Lower leg skin (tissue), 4 donors: ENCODE results near the gene MYO3B. TPM values are rescaled to one million over a fixed set of nuclear protein-coding genes. Genes with fewer than 3 reads are reported as not detected.

Experiments
- DNase-seq, 2 donors: peaks; one replicate each; pipeline ENCODE4 v3.0.0-alpha.2; 2019; ENCODE audit warnings: low spot score in 2 of 2
- H3K4me3 ChIP-seq: fragments of 200-600 bp; sonication (generic); 2 replicates; pipeline ENCODE4 v1.5.1; 2017; ENCODE audit warnings: mild to moderate bottlenecking, low read depth; ENCODE audit not compliant: poor library complexity, severe bottlenecking
- CTCF ChIP-seq, 3 donors: fragments of 450-650 bp; IDR thresholded peaks; one replicate each; pipeline ENCODE4 v1.5.1; 2016; ENCODE audit warnings: antibody characterized with exemption in 3 of 3, mild to moderate bottlenecking in 3 of 3, moderate library complexity in 2 of 3
- POLR2A ChIP-seq, 2 donors: fragments of 450-650 bp; IDR thresholded peaks; one replicate each; pipeline ENCODE4 v1.6.1; 2016 to 2017; ENCODE audit warnings: antibody characterized with exemption in 2 of 2, mild to moderate bottlenecking in 1 of 2, moderate library complexity in 1 of 2
- WGBS, 2 donors: methylation state at CpG; one replicate each; pipeline ENCODE4 v1.1.5; 2018; 5-methylcytosine and 5-hydroxymethylcytosine counted together
- intact Hi-C: fragments of 100-400 bp; cut with DNase I; formaldehyde crosslinking; loops from one replicate; pipeline ENCODE4 v1.15.0; 2023; ENCODE audit warnings: low total_unique reads
- total RNA-seq, 4 donors: library from RNA; depleted of rRNA; stranded (reverse); fragments of >200 nt; gene quantifications; one replicate each; pipeline ENCODE4 v1.1.0, GENCODE V29; 2016

The MYO3B gene
- total RNA-seq, 4 donors from 2014 or later = 0.17 to 0.81 (median 0.66) TPM

DNA sequence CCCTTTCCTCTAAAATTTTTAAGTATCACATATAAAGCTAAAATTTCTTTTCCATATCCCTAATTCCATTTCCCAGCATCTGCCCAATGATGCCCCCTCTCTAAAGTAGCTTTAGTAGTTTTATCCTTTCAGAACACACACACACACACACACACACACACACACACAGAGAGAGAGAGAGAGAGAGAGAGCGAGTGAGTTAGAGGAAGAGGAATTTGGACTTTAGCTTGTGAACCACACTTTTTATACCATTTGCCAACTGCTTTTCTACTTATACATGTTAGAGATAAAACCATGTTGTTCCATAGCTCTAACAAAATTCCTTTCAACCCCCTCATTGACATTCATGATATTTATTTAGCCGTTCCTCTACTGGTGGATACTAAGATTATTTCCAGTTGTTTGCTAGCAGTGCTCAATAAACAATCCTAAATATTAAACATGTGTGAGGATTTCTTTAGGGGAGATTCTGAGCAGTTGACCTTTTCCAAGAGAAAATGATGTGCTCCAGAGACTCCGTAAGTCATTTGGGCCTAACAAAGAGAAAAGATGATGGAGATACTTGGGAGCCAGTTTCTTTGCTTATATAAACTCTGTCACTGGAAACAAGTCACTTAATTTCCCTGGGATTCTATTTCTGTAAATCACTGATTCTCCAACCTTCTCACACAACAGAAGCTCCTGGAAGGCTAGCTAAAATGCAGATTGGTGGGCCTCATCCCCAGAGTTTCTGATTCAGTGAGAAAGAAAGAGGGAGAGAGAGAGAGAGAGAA is 307.5 kb downstream of the MYO3B start:
- 75 to 86% methylated on average over 3 of the region's 3 CpGs for WGBS, 2 donors
- TF ChIP-seq CTCF (IDR thresholded peaks at IDR 0.05) = no peak
- TF ChIP-seq POLR2A (IDR thresholded peaks at IDR 0.05) = no peak
- H3K4me3 ChIP-seq = no peak overlapping the region
- no peak for DNase-seq
- intact Hi-C loops = loop anchor here (10.0 kb wide), 1 partner anchor 329 kb away; the partner anchor contains the start of gene GAD1

GRCh38 chr2:170486730-170487129 is 308.8 kb downstream of the MYO3B start:
- TF ChIP-seq POLR2A (IDR thresholded peaks at IDR 0.05) (no peak), CTCF (IDR thresholded peaks at IDR 0.05) (no peak)
- H3K4me3 ChIP-seq = no peak overlapping the region
- intact Hi-C loops = loop anchor here (10.0 kb wide), 1 partner anchor 328 kb away; the partner anchor contains the start of gene GAD1
- DNase-seq = no peak
- 87% methylated on average over 3 of the region's 3 CpGs for WGBS, 2 donors

DNA sequence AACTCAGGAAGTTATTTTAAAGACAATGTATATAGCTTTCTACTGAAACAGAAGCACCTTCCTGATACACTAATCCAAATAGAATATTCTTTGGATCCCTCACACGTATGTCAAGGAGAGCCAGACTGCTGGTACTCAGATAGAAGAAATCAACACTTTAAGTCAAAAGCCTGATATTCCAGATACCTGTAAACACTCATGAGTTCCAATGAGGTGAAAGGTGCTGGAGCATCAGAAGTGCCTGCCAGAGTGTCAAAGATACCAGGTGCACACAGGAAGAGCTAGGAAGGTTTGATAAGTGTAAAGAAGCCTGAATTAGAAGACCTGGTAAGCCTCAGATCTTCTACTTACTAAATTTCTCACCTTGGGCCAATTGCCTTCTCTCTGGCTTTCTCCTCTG is 310.9 kb downstream of the MYO3B start:
- no peak for DNase-seq
- H3K4me3 ChIP-seq = no peak overlapping the region
- 70 to 78% methylated on average over 1 of the region's 1 CpG for WGBS, 2 donors
- TF ChIP-seq POLR2A (IDR thresholded peaks at IDR 0.05) (no peak), CTCF (IDR thresholded peaks at IDR 0.05) (no peak)
- intact Hi-C loops = loop anchor here (10.0 kb wide), 1 partner anchor 326 kb away; the partner anchor contains the start of gene GAD1

- DNase-seq = no peak
- intact Hi-C loops = no loop called here
- no peak overlapping the region for H3K4me3 ChIP-seq
- TF ChIP-seq CTCF (IDR thresholded peaks at IDR 0.05) (no peak), POLR2A (IDR thresholded peaks at IDR 0.05) (no peak)
- WGBS, 2 donors = 44 to 53% methylated on average over 3 of the region's 3 CpGs
Measured at GRCh38 chr2:170492010-170492409, 314.1 kb downstream of the MYO3B start.

DNA sequence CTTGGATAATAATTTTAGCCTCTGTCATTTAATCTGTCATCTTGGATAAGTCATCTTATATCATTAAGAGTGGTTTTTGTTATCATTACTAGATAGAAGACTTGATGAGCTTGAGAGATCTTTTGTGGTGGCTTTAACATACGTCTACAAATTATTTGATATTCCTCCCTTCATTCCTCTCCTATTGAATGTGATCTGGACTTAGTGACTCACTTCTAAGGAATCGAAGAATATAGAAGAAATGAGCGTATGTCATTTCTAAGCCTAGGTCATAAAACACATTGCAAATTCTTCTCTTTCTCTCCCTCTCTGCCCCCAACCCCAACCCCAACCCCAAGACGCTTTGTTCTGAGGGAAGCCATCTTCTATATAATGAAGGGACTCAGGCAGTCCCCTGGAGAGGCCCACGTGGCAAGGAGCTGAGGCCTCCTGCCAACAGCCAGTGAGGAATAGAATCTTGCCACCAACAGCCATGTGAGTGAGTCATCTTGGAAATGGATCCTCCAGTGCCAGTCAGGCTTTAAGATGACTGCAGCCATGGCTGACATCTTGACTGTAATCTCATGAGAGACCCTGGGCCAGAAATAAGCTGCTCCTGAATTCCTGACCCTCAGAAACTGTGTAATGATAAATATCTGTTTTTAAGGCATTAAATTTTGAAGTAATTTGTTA is 315.6 kb downstream of the MYO3B start:
- WGBS, 2 donors = 77 to 80% methylated on average over 5 of the region's 5 CpGs
- H3K4me3 ChIP-seq = no peak overlapping the region
- TF ChIP-seq POLR2A (IDR thresholded peaks at IDR 0.05) = no peak
- no peak for TF ChIP-seq CTCF (IDR thresholded peaks at IDR 0.05)
- intact Hi-C loops = no loop called here
- no peak for DNase-seq
